HG03066 (cell line): ENCODE results near the gene NTSR1.

Experiments used
- ATAC-seq: cut with Tn5 transposase; IDR thresholded peaks from one replicate; pipeline ENCODE4 v1.9.1; 2021; ENCODE audit warnings: low read depth; ENCODE audit not compliant: unreplicated experiment

NTSR1 gene

GRCh38 chr20:62723768-62724450 lies 15.3 kb downstream of the NTSR1 start:
- ATAC-seq, result no peak

DNA sequence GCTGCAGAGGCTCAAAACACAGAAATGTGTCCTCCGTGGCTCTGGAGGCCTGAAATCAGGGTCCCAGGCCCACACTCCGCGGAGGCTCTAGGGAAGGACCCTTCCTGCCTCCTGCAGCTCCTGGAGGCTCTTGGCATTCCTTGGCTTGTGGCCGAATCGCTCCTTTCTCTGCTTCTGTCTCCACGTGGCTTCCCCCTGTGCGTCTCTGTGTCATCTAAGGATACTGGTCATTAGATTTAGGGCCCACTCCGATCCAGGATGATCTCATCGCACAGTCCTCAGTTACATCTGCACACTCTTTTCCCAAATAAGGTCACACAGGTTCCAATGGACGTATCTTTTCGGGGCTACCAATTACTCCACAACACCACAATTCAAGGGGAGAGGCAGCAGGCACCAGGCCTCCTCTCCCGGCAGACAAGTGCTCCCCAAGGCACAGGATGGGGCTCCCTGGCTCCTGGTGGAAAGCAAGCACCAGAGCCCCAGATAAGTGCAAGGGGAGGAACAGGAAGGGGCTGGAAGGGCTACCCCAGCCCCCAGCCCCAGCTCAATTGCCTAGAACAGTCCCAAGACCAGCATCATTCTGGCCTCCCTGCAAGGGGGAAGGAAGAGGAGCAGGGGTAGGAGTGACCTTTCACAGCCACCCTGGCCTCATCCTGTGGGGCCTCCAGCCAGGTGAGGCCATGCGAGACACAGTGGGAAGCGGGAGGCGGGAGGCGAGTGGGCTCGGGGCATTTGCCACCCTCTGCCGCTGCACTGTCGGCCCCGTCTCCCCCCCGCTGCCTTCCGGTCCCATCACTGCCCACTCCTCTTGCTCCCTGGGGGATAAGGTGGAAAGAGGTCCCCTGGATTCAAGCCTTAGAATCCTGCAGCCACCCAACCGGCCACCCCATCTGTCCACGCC lies 16.3 kb downstream of the NTSR1 start:
- ATAC-seq, result no peak

- ATAC-seq, result no peak
Measured at GRCh38 chr20:62725596-62726268, 17.1 kb downstream of the NTSR1 start.

DNA sequence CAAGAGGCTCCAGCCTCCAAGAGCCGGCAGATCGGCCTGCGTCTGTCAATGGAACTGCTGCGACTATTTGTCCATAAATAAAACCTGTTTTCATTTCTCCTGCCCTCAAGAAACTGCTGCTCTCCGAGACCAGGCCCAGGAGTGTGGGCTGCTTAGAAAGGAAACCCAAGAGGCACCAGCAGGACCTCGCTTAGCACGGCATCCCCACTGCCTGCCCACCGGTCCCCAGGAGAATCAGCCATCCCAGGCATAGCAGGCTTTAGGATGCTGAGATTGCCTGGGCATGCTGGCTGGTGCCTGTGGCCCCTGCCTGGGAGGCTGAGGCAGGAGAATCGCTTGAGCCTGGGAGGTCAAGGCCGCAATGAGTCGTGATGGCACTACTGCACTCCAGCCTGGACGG lies 17.6 kb downstream of the NTSR1 start:
- ATAC-seq, result no peak

DNA sequence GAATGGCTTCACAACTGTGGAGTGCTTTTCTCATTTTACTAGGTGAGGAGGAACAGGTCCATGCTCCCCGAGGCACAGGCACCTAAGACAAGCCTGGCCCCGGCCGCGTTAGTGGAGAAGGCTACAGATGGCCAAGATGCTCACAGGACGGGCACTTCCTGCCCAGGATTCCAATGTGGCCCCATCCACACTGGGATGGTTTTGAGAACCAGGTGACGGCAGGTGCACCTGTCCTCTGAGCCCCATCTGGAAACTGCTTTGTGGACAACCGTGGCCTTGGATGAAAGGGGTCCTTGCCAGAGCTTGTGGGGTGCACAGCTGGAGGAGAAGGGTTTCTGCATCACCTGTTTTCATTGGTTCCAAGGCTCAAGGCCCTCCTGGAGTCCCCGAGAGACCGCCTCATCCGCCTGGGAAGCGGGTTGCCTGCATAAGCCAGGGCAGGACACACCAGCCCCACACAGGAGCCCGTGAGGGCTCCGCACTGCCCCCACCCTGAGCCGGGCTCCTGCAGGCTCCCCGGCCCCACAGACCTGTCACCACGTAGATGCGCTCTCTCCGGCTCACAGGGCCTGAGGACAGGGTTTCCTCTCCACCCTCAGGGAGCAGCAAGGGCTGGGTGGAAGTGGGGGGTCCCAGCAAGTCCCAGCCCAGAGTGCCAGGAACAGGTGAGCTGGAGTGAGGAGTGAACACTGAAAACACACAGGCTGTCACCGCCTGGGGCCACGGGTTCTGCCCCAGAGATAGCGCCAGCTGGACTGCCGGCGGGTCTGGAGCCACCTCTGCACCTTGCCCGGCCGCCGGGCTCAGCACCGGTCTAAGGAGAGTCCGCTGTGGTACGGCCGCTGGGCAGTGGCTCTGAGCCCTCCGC lies 18.3 kb downstream of the NTSR1 start:
- ATAC-seq, result no peak

DNA sequence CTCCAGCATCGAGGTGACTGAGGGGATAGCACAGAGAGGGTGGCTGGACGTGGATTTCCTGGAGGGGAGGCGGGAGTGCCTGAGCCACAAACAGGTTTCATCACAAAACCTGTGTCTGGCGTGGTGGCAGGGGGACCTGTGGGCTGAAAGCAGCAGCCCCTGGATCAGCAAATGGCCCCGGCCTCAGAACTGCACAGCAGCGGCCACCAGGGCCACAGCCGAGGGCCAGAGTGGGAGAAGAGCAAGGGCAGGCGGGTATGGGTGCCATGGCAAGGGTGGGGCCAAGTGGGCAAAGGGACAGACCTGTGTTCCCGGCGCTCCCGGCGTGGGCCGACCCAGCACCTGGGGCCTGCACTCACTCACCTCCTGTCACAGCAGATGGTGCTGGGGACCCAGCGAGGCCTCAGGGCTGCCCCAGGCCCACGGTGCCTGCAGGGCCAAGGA lies 19.0 kb downstream of the NTSR1 start:
- no peak for ATAC-seq

GRCh38 chr20:62728028-62728780 lies 19.6 kb downstream of the NTSR1 start:
- no peak for ATAC-seq

- ATAC-seq, result no peak
Measured at GRCh38 chr20:62728781-62729300, 20.2 kb downstream of the NTSR1 start.

DNA sequence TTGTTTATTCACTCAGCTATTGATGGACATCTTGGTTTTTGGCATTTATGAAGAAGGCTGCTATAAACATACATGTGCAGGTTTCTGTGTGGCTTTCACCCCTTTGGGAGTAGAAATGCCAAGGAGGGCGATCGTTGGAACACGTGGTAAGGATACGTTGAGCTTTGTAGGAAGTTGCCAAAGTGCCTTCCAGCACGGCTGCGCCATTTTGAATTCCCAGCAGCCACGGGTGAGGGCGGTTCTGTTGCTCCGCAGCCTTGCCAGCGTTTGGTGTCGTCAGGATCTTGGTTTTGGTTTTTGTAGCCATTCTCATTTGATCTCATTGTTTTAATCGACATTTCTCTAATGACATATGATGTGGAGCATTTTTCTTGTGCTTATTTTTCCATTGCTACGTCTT lies 21.8 kb downstream of the NTSR1 start:
- ATAC-seq, result no peak

DNA sequence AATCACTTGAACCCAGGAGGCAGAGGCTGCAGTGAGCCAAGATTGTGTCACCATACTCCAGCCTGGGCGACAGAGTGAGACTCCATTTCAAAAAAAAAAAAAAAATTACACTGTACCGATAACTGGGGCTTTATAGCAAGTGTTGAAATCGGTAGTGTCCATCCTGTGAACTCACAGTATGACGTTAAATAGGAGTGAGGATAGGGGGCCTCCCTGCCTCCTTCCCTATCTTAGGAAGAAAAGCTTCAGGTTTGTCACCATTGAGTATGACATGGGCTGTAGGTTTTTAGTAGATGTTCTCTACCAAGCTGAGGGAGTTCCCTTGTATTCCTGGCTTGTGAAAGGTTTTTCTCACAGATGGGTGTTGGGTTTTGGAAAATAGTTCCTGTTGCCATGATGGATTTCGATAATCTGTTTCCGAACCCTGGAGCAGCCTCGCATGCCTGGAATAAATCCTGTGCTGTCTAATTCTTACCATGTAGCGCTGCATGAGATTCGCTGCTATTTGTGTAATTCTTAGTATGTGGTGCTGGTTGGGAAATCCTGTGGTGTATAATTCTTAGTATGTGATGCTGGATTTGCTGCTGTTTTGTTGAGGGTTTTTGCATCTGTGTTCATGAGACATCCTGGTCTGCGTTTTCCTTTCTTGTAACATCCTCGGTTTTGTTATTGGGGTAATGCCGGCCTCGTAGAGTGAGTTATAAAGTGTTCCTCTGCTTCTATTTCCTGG lies 23.6 kb downstream of the NTSR1 start:
- no peak for ATAC-seq

DNA sequence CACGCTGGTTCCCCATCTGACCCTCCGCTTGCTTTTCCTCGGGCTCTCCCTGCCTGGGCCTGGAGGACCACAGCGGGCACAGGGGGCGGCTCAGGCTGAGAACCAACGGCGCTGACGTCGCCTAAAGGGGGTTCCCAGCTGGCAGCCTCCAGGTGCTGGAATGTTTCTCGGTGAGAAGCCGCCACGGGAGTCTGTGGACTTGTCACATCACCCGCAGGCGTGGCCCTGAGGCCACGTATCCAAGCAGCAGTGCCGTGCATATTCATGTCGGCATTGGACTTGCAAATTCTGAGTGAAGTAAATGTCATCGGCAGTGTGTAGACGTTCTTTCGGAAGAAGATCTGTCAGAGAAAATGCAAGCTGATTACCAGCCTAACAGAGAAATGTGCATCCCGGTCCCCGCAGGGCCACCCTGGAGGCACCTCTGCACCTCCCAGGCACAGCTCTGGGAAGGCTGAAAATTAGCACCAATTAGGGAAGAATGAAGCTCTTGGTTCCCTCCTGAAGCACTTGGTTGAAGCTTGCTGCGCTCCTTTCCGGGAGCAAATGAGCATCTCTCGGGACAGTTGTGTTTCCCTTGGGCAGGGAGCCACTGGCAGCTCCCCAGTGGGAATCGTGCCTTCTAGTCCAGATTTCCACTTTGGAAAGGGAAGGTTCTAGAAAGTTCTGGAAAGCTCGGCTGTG lies 24.3 kb downstream of the NTSR1 start:
- no peak for ATAC-seq

GRCh38 chr20:62733526-62733842 lies 24.8 kb downstream of the NTSR1 start:
- no peak for ATAC-seq

DNA sequence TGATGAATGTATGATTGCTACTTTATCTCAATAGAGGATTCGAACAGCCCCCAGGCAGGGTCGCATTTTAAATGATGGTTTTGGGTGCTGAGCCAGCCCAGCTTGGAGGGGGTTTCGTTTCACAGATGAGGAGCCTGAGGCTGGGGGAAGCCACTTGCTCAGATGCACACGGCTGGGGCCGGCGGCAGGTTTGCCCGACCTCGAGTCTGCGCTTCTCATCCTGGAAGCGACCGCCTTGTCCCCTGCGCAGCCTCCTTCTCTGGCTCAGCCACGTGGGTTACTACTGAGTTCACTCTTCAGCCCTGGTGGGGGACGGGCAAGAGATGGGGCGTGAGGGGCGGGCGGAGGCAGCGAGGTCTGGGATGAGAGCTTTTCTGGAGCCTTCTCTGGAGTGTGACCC lies 25.3 kb downstream of the NTSR1 start:
- no peak for ATAC-seq

- ATAC-seq, result no peak
Measured at GRCh38 chr20:62734326-62734725, 25.7 kb downstream of the NTSR1 start.

GRCh38 chr20:62734881-62735280 lies 26.2 kb downstream of the NTSR1 start:
- no peak for ATAC-seq

- ATAC-seq, result no peak
Measured at GRCh38 chr20:62735331-62735821, 26.7 kb downstream of the NTSR1 start.

DNA sequence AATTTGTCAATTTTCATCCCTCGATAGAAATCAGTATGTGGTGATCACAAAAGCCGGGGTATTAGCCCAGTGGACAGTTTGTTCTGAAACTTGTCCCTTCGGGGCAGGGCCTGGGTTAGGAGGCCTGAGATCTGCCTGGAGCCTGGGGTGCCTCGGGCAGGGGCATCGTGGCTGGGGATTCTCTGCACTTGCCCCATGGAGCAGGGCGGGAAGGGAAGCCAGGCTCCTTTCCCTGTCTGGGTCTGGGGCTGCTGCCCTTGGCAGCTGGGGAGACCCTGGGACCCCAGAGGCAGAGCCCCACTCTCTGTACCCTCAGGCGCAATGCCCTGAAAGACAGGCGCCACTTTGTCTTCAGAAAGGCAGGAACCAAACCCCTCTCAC lies 27.4 kb downstream of the NTSR1 start:
- no peak for ATAC-seq

- no peak for ATAC-seq
Measured at GRCh38 chr20:62736407-62737071, 27.9 kb downstream of the NTSR1 start.
